H9 (cell line): ENCODE measurements around the gene CHMP1A. TPM values are rescaled to one million over a fixed set of nuclear protein-coding genes. Genes with fewer than 3 reads are reported as not detected.

Experiments used
- DNase-seq: peaks from one replicate; pipeline ENCODE4 v3.0.0-alpha.2; 2017
- H2AFZ ChIP-seq: one replicate; pipeline ENCODE4 v1.6.1; 2013; ENCODE audit warnings: mild to moderate bottlenecking, low read length, control low read depth, moderate library complexity
- H2AK5ac ChIP-seq: 2 replicates; pipeline ENCODE4 v1.6.1; 2013; ENCODE audit warnings: low read length, control low read depth, mixed read lengths; ENCODE audit not compliant: insufficient read length
- H2BK120ac ChIP-seq: one replicate; pipeline ENCODE4 v1.6.1; 2013; ENCODE audit warnings: low read depth, mild to moderate bottlenecking, low read length, control low read depth, inconsistent platforms; ENCODE audit not compliant: poor library complexity, severe bottlenecking
- H2BK12ac ChIP-seq: 2 replicates; pipeline ENCODE4 v1.6.1; 2013; ENCODE audit warnings: low read length, control low read depth, mixed read lengths, low read depth; ENCODE audit not compliant: insufficient read length
- H2BK15ac ChIP-seq: 2 replicates; pipeline ENCODE4 v1.6.1; 2013; ENCODE audit warnings: low read depth, low read length, control low read depth
- H2BK20ac ChIP-seq: one replicate; pipeline ENCODE4 v1.6.1; 2013; ENCODE audit warnings: low read depth, mild to moderate bottlenecking, low read length, control low read depth, inconsistent platforms; ENCODE audit not compliant: poor library complexity, severe bottlenecking
- H2BK5ac ChIP-seq: 2 replicates; pipeline ENCODE4 v1.6.1; 2013; ENCODE audit warnings: low read length, control low read depth, mixed read lengths; ENCODE audit not compliant: insufficient read length
- H3K14ac ChIP-seq: 2 replicates; pipeline ENCODE4 v1.6.1; 2013; ENCODE audit warnings: low read length, control low read depth; ENCODE audit not compliant: insufficient read depth
- H3K18ac ChIP-seq: 2 replicates; pipeline ENCODE4 v1.6.1; 2013; ENCODE audit warnings: low read depth, mild to moderate bottlenecking, mixed read lengths, low read length, control low read depth; ENCODE audit not compliant: insufficient read length
- H3K23ac ChIP-seq: 2 replicates; pipeline ENCODE4 v1.6.1; 2013; ENCODE audit warnings: low read length, control low read depth, mixed read lengths, low read depth; ENCODE audit not compliant: insufficient read length
- H3K23me2 ChIP-seq: 2 replicates; pipeline ENCODE4 v1.6.1; 2013; ENCODE audit warnings: low read depth, mild to moderate bottlenecking, mixed read lengths, low read length, control low read depth; ENCODE audit not compliant: insufficient read length, poor library complexity, severe bottlenecking
- H3K27ac ChIP-seq: 2 replicates; pipeline ENCODE4 v1.5.1; 2013; ENCODE audit warnings: low read length, control low read depth, mixed read lengths, low read depth; ENCODE audit not compliant: insufficient read length
- H3K27me3 ChIP-seq: 2 replicates; pipeline ENCODE4 v1.6.1; 2013; ENCODE audit warnings: low read length, control low read depth, inconsistent platforms; ENCODE audit not compliant: insufficient read depth
- H3K4ac ChIP-seq: 2 replicates; pipeline ENCODE4 v1.6.1; 2013; ENCODE audit warnings: low read depth, mild to moderate bottlenecking, control low read depth, inconsistent platforms, low read length, moderate library complexity
- H3K4me1 ChIP-seq: 2 replicates; pipeline ENCODE4 v1.6.1; 2013; ENCODE audit warnings: low read length, control low read depth, inconsistent platforms; ENCODE audit not compliant: insufficient read depth
- H3K4me2 ChIP-seq: 2 replicates; pipeline ENCODE4 v1.6.1; 2013; ENCODE audit warnings: low read length, control low read depth, mixed read lengths; ENCODE audit not compliant: insufficient read length, insufficient read depth
- H3K56ac ChIP-seq: 2 replicates; pipeline ENCODE4 v1.6.1; 2013; ENCODE audit warnings: low read depth, mild to moderate bottlenecking, mixed read lengths, low read length, control low read depth; ENCODE audit not compliant: insufficient read length
- H3K79me1 ChIP-seq: 2 replicates; pipeline ENCODE4 v1.6.1; 2013; ENCODE audit warnings: low read depth, mild to moderate bottlenecking, moderate library complexity, low read length, control low read depth, inconsistent platforms; ENCODE audit not compliant: insufficient read depth, poor library complexity, severe bottlenecking
- H3K79me2 ChIP-seq: 2 replicates; pipeline ENCODE4 v1.6.1; 2013; ENCODE audit warnings: low read length, control low read depth, inconsistent platforms; ENCODE audit not compliant: insufficient read depth
- H3K9ac ChIP-seq: 2 replicates; pipeline ENCODE4 v1.6.1; 2013; ENCODE audit warnings: low read length, control low read depth, mixed read lengths; ENCODE audit not compliant: insufficient read length; ENCODE audit errors: extremely low read depth
- H3K9me3 ChIP-seq: one replicate; pipeline ENCODE4 v1.6.1; 2013; ENCODE audit warnings: low read depth, low read length, inconsistent platforms; ENCODE audit not compliant: control insufficient read depth
- H3T11ph ChIP-seq: one replicate; pipeline ENCODE4 v1.6.1; 2013; ENCODE audit warnings: mild to moderate bottlenecking, low read length, control low read depth, inconsistent platforms
- H4K20me1 ChIP-seq: one replicate; pipeline ENCODE4 v1.6.1; 2013; ENCODE audit not compliant: control insufficient read depth, insufficient read length, insufficient read depth
- H4K5ac ChIP-seq: 2 replicates; pipeline ENCODE4 v1.6.1; 2013; ENCODE audit warnings: low read depth, mild to moderate bottlenecking, mixed read lengths, low read length, control low read depth; ENCODE audit not compliant: insufficient read length
- H4K8ac ChIP-seq: replicated peaks from 2 replicates; pipeline ENCODE4 v1.6.1; 2013; ENCODE audit warnings: low read length, control low read depth, mixed read lengths, low read depth; ENCODE audit not compliant: insufficient read length
- H4K91ac ChIP-seq: 2 replicates; pipeline ENCODE4 v1.6.1; 2013; ENCODE audit warnings: low read depth, mild to moderate bottlenecking, moderate library complexity, mixed read lengths, low read length, control low read depth; ENCODE audit not compliant: insufficient read length
- H3K27ac Mint-ChIP-seq, 3 experiments: 2 replicates in 2 of 3; 3 replicates in 1 of 3; pipeline ENCODE4 v1.8.0; 2020 to 2021; ENCODE audit warnings: mixed read lengths in 3 of 3, mild to moderate bottlenecking in 1 of 3, moderate library complexity in 1 of 3
- H3K27me3 Mint-ChIP-seq: 2 replicates; pipeline ENCODE4 v1.8.0; 2021; ENCODE audit warnings: low read depth, mild to moderate bottlenecking, moderate library complexity, mixed read lengths
- H3K36me3 Mint-ChIP-seq, 3 experiments: 2 replicates in 2 of 3; 3 replicates in 1 of 3; pipeline ENCODE4 v1.8.0; 2020 to 2021; ENCODE audit warnings: low read depth in 3 of 3, mixed read lengths in 3 of 3; ENCODE audit not compliant: insufficient read depth in 1 of 3
- H3K4me1 Mint-ChIP-seq, 2 experiments: 2 replicates each; pipeline ENCODE4 v1.8.0; 2020; ENCODE audit warnings: mixed read lengths in 2 of 2
- H3K4me3 Mint-ChIP-seq, 2 experiments: 2 replicates in 1 of 2; 3 replicates in 1 of 2; pipeline ENCODE4 v1.8.0; 2020 to 2021; ENCODE audit warnings: mild to moderate bottlenecking in 2 of 2, mixed read lengths in 2 of 2, moderate library complexity in 1 of 2
- H3K9me3 Mint-ChIP-seq, 2 experiments: 2 replicates in 1 of 2; 3 replicates in 1 of 2; pipeline ENCODE4 v1.8.0; 2020; ENCODE audit warnings: mild to moderate bottlenecking in 2 of 2, mixed read lengths in 2 of 2, moderate library complexity in 1 of 2
- WGBS: extraction: QIAGEN DNeasy Blood & Tissue Kit; methylation state at CpG from one replicate; pipeline ENCODE4 v1.1.7; 2013; ENCODE audit warnings: missing lambda C conversion rate, low lambda C conversion rate, mixed read lengths; ENCODE audit not compliant: insufficient read length; ENCODE audit errors: extremely low coverage; 5-methylcytosine and 5-hydroxymethylcytosine counted together
- total RNA-seq: library from RNA; stranded (reverse); gene quantifications from 2 replicates; pipeline ENCODE4 v1.2.1, GENCODE V29; 2021
- TF ChIP-seq, protein P1 (sequence below): fragments of 200-600 bp; sonication (generic); conservative IDR thresholded peaks from 3 replicates; pipeline ENCODE4 v1.8.0; 2021; ENCODE audit warnings: antibody characterized with exemption, mild to moderate bottlenecking

The CHMP1A gene
- total RNA-seq, 1 experiment from 2014 or later = 89.6 TPM

DNA sequence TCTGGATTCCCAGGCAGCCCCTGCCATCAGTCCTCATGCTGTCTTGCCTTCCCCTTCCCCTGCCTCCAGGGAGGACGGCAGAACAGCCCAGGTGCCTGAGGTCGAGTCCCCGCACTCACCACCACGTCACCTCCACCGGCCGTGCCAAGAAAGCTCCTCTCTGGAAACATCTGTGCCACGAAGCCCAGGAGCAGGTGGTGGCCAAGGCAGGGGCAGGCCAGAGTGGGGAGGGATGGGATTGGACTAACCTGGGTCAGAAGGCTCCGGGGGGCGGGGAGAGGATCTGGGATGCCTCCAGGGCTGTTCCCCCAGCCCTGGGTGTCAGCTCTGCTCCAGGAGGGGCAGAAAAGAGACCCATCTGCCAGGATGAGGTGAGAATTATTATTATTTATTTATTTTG lies 51.5 kb downstream of the CHMP1A start:
- no peak overlapping the region for H3K4ac ChIP-seq
- no peaks in the 10 kb centered on the region for H3K9me3 Mint-ChIP-seq

More for the DNA sequence above, 51.5 kb downstream of the CHMP1A start:
- H4K20me1 ChIP-seq = no peaks in the 10 kb centered on the region
- H2AK5ac ChIP-seq = no peak overlapping the region
- no peak overlapping the region for H3T11ph ChIP-seq
- H3K27ac ChIP-seq = no peak overlapping the region
- H2BK12ac ChIP-seq = no peak overlapping the region
- H3K9ac ChIP-seq = no peak overlapping the region
- H3K9me3 ChIP-seq = no peaks in the 10 kb centered on the region
- no peaks in the 10 kb centered on the region for H3K27me3 ChIP-seq
- H3K4me1 ChIP-seq = no peaks in the 10 kb centered on the region; the same call in 1 of the 2 replicates
- no peaks in the 10 kb centered on the region for H3K79me2 ChIP-seq
- H3K36me3 Mint-ChIP-seq = no peaks in the 10 kb centered on the region
- WGBS = no CpG with 5 or more reads among the region's 9 CpGs
- H4K91ac ChIP-seq = no peak overlapping the region
- H3K27ac Mint-ChIP-seq = no peak overlapping the region; a peak in 1 of 7 replicates
- H3K23ac ChIP-seq = no peak overlapping the region
- H3K14ac ChIP-seq = no peak overlapping the region
- H2BK15ac ChIP-seq = no peak overlapping the region
- H3K27me3 Mint-ChIP-seq = peaks cover 7% of the 10 kb centered on the region
- no peak overlapping the region for H2AFZ ChIP-seq
- no peak overlapping the region for H3K18ac ChIP-seq
- peaks cover 5 to 8% of the 10 kb centered on the region in 2 experiments for H3K4me1 Mint-ChIP-seq
- no peak overlapping the region for H2BK20ac ChIP-seq
- no peak overlapping the region for H2BK5ac ChIP-seq
- TF ChIP-seq, protein P1, sequence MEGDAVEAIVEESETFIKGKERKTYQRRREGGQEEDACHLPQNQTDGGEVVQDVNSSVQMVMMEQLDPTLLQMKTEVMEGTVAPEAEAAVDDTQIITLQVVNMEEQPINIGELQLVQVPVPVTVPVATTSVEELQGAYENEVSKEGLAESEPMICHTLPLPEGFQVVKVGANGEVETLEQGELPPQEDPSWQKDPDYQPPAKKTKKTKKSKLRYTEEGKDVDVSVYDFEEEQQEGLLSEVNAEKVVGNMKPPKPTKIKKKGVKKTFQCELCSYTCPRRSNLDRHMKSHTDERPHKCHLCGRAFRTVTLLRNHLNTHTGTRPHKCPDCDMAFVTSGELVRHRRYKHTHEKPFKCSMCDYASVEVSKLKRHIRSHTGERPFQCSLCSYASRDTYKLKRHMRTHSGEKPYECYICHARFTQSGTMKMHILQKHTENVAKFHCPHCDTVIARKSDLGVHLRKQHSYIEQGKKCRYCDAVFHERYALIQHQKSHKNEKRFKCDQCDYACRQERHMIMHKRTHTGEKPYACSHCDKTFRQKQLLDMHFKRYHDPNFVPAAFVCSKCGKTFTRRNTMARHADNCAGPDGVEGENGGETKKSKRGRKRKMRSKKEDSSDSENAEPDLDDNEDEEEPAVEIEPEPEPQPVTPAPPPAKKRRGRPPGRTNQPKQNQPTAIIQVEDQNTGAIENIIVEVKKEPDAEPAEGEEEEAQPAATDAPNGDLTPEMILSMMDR = no peak
- no peak overlapping the region for H2BK120ac ChIP-seq
- no peak for DNase-seq
- peaks cover 2% of the 10 kb centered on the region for H3K23me2 ChIP-seq
- no peak overlapping the region for H3K4me3 Mint-ChIP-seq
- no peak overlapping the region for H3K56ac ChIP-seq
- no peak overlapping the region for H4K5ac ChIP-seq
- H4K8ac ChIP-seq = no peak overlapping the region
- H3K79me1 ChIP-seq = no peaks in the 10 kb centered on the region
- H3K4me2 ChIP-seq = no peak overlapping the region
